Upper lobe of right lung (tissue), 1 donor: Measurements from ENCODE around the gene SIRPG. TPM values are rescaled to one million over a fixed set of nuclear protein-coding genes. Genes with fewer than 3 reads are reported as not detected.

Experiments
- ATAC-seq: fragments of 200-7000 bp; cut with Tn5 transposase; one replicate; pipeline ENCODE4 v1.9.1; 2020; ENCODE audit warnings: mild to moderate bottlenecking, moderate library complexity
- DNase-seq: peaks from one replicate; pipeline ENCODE4 v3.0.0-alpha.2; 2020
- H3K27ac ChIP-seq: fragments of 200-600 bp; one replicate; pipeline ENCODE4 v1.8.0; 2022
- H3K27me3 ChIP-seq: fragments of 200-600 bp; one replicate; pipeline ENCODE4 v1.8.0; 2022; ENCODE audit warnings: mild to moderate bottlenecking
- H3K36me3 ChIP-seq: fragments of 200-600 bp; one replicate; pipeline ENCODE4 v1.8.0; 2022
- H3K4me1 ChIP-seq: fragments of 200-600 bp; one replicate; pipeline ENCODE4 v1.8.0; 2022
- H3K4me3 ChIP-seq: fragments of 200-600 bp; one replicate; pipeline ENCODE4 v1.8.0; 2022; ENCODE audit warnings: mild to moderate bottlenecking
- H3K9me3 ChIP-seq: fragments of 200-600 bp; one replicate; pipeline ENCODE4 v1.8.0; 2022
- CTCF ChIP-seq: fragments of 200-600 bp; IDR thresholded peaks from one replicate; pipeline ENCODE4 v1.8.0; 2022; ENCODE audit warnings: antibody characterized with exemption
- intact Hi-C: fragments of 100-400 bp; cut with DNase I; formaldehyde crosslinking; loops from one replicate; pipeline ENCODE4 v1.11.0; 2022
- total RNA-seq: library from RNA; stranded (reverse); fragmentation: NEBNext Ultra II Directional; extraction: Animal tissue kit (Norgen Biotek cat#: 25700); gene quantifications from one replicate; pipeline ENCODE4 v1.2.1, GENCODE V29; 2021
- donor health status: DM: no; HTN: yes; CAD: no; lungs with severe emphysema.

SIRPG gene
- total RNA-seq, 1 donor from 2014 or later, result 0.81 TPM

GRCh38 chr20:1652960-1653359 lies 4.6 kb downstream of the SIRPG start:
- no peaks in the 10 kb centered on the region for H3K36me3 ChIP-seq
- no peaks in the 10 kb centered on the region for H3K9me3 ChIP-seq
- intact Hi-C loops, result no loop called here
- H3K4me1 ChIP-seq, result no peaks in the 10 kb centered on the region
- ATAC-seq, result no peak
- H3K27ac ChIP-seq, result no peak overlapping the region
- DNase-seq, result no peak
- no peaks in the 10 kb centered on the region for H3K27me3 ChIP-seq
- no peak overlapping the region for H3K4me3 ChIP-seq
- TF ChIP-seq CTCF, result no peak

GRCh38 chr20:1652104-1652503 lies 5.5 kb downstream of the SIRPG start:
- ATAC-seq (no peak), DNase-seq (no peak)
- H3K36me3 ChIP-seq, result no peaks in the 10 kb centered on the region
- no peaks in the 10 kb centered on the region for H3K4me1 ChIP-seq
- H3K27ac ChIP-seq, result no peak overlapping the region
- no peak overlapping the region for H3K4me3 ChIP-seq
- intact Hi-C loops, result no loop called here
- no peaks in the 10 kb centered on the region for H3K27me3 ChIP-seq
- H3K9me3 ChIP-seq, result no peaks in the 10 kb centered on the region
- TF ChIP-seq CTCF, result no peak

GRCh38 chr20:1651268-1652058 lies 6.1 kb downstream of the SIRPG start:
- Histone ChIP-seq H3K27ac (no peak overlapping the region), H3K36me3 (no peaks in the 10 kb centered on the region), H3K4me1 (no peaks in the 10 kb centered on the region), H3K27me3 (no peaks in the 10 kb centered on the region), H3K9me3 (no peaks in the 10 kb centered on the region), H3K4me3 (no peak overlapping the region)
- no peak for TF ChIP-seq CTCF
- no peak for ATAC-seq
- DNase-seq, result no peak
- intact Hi-C loops, result no loop called here

- no peaks in the 10 kb centered on the region for H3K9me3 ChIP-seq
- no peaks in the 10 kb centered on the region for H3K36me3 ChIP-seq
- DNase-seq (no peak), ATAC-seq (no peak)
- no peak overlapping the region for H3K27ac ChIP-seq
- H3K4me3 ChIP-seq, result no peak overlapping the region
- H3K4me1 ChIP-seq, result no peaks in the 10 kb centered on the region
- intact Hi-C loops, result no loop called here
- TF ChIP-seq CTCF, result no peak
- H3K27me3 ChIP-seq, result no peaks in the 10 kb centered on the region
Observed at GRCh38 chr20:1648101-1648500, 9.5 kb downstream of the SIRPG start.

GRCh38 chr20:1646975-1647431 lies 10.6 kb downstream of the SIRPG start:
- Histone ChIP-seq H3K27ac (no peak overlapping the region), H3K9me3 (no peaks in the 10 kb centered on the region), H3K36me3 (no peaks in the 10 kb centered on the region), H3K4me1 (no peaks in the 10 kb centered on the region), H3K27me3 (no peaks in the 10 kb centered on the region), H3K4me3 (no peak overlapping the region)
- DNase-seq, result no peak
- intact Hi-C loops, result no loop called here
- no peak for TF ChIP-seq CTCF
- no peak for ATAC-seq
